Spleen (tissue), 7 donors: Measurements from ENCODE around the gene CBR1.

ENCODE experiments used
- CTCF ChIP-seq, 11 experiments: fragments of 200-600 bp in 7 of 11; fragments of 450-650 bp in 4 of 11; sonication (generic) in 4 of 11; IDR thresholded peaks in 8 of 11; conservative IDR thresholded peaks in 3 of 11; 1 replicate in 7 of 11; 2 replicates in 4 of 11; pipeline versions ENCODE4 v1.4.0 to v1.8.0; 2016 to 2021; ENCODE audit warnings: antibody characterized with exemption in 11 of 11, inconsistent platforms in 4 of 11, mild to moderate bottlenecking in 1 of 11
- POLR2A ChIP-seq, 3 donors: fragments of 450-650 bp; IDR thresholded peaks; one replicate each; pipeline ENCODE4 v1.5.1; 2017; ENCODE audit warnings: antibody characterized with exemption in 3 of 3, mild to moderate bottlenecking in 1 of 3
- donor health status: DM: no; HTN: no; CAD: no; lungs with moderate emphysema.
- donor health status: DM: no; HTN: no; CAD: no.
- donor health status: DM: no; HTN: no; CAD: no.

DNA sequence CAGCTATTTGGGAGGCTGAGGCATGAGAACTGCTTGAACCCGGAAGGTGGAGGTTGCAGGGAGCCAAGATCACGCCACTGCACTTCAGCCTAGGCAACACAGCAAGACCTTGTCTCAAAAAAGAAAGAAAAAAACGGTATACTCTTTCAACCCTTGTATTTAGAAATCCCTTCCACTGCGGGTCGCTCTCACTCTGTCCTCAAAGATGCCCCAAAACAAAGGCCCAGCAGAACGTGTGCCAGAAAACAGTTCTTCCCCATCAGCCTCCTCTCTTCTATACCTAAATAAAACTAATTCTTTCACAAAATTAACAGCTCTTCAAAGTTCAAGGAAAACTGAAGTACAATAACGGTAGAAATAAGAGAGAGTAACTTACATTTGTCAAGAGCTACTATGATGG lies 22.7 kb upstream of the CBR1 start:
- TF ChIP-seq CTCF (IDR thresholded peaks at IDR 0.05 in 8 of 11, conservative IDR thresholded peaks at IDR 0.05 in 3 of 11) (no peak), POLR2A (IDR thresholded peaks at IDR 0.05) (no peak)
